GM12878 (cell line): ENCODE data around the gene KLHL36.

Experiments
- ESRRA ChIP-seq: IDR thresholded peaks from 2 replicates; pipeline ENCODE4 v1.6.1; 2012; ENCODE audit warnings: mild to moderate bottlenecking, low read length, improper control_type of control experiment
- POLR2A ChIP-seq: IDR thresholded peaks from 2 replicates; pipeline ENCODE4 v1.6.1; 2011; ENCODE audit warnings: low read depth, mild to moderate bottlenecking, low read length
- RAD51 ChIP-seq: fragments of 450-650 bp; IDR thresholded peaks from 2 replicates; pipeline ENCODE4 v1.6.1; 2016; ENCODE audit warnings: moderate library complexity, mild to moderate bottlenecking, inconsistent platforms
- ZBTB33 ChIP-seq: fragments of 450-650 bp; IDR thresholded peaks from 2 replicates; pipeline ENCODE4 v1.6.1; 2017; ENCODE audit warnings: mild to moderate bottlenecking

GRCh38 chr16:84631153-84631466, 17.2 kb upstream of the KLHL36 start:
- TF ChIP-seq POLR2A (no peak), ESRRA (no peak), RAD51 (no peak), ZBTB33 (no peak)
